HG03039 (cell line): ENCODE results near the gene ARNT2.
"Not testable (repeated sequence)": the region's sequence is repeated elsewhere in the genome, so short reads cannot be mapped to it uniquely, and the experiment has no call there.

ENCODE experiments used
- ATAC-seq: cut with Tn5 transposase; IDR thresholded peaks from one replicate; pipeline ENCODE4 v1.9.1; 2021; ENCODE audit warnings: mild to moderate bottlenecking, moderate library complexity; ENCODE audit not compliant: unreplicated experiment

Gene ARNT2

DNA sequence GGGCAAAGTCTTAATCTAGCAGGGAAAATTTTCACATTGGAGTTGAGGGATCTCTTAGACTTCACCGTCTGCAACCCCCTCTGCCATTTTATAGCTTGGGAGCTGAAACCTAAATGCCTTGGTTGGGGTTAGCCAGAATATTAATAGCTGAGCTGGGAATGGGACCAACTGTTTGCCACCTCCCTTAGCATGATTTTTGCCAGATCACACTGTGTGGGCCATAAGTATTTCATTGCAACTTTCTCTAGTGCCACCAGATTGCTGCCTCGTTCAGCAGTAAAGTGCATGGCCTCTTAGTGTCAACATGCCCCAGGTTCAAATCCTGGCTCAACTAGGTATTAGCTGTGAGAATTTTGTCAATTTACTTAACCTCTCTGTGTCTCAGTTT, 235.0 kb downstream of the ARNT2 start:
- no peak for ATAC-seq

DNA sequence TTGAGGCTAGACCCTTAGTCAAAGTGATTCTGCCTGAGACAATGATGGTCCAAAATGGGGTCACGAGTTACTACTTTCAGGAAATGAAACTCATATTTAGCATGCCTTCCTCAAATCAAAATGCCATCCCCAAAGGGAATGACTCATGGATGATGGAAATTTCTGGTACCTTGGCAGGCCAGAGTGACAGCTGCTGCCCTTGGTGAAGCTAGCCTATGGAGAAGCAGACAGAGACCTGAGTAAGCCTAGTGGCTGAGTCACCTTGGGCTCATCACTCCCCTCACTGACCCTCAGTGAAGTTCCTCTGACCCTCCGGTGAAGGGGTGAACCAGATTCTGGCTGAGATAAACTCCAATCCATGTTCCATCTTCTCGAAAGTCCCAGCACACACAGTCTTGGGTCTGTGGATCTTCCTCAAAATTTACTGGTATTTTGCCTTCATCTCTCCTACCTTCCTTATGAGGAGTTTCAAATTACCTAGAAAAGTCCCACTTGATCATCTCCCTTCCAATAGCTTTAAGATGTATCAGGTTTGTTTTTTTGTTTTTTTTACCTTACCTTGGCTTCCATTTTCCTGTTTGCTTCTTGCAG, 236.4 kb downstream of the ARNT2 start:
- no peak for ATAC-seq

DNA sequence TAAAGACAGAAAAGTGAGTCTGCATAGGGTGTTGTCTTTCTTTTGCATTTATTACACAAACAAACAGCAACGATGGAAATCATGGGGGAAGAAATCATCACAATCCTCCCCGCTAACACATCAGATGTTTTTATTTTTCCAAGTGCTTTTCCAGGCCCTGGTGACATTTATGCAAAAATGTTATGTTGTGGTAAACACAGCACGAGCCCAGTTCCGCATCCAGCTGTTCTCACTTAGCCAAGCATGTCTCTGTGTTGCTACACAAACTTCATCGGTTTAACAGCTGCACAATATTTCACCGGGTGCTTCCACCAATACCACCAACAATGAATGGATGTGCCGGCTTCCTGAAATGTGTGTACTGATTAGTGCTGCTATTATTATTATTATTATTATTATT, 237.2 kb downstream of the ARNT2 start:
- no peak for ATAC-seq

DNA sequence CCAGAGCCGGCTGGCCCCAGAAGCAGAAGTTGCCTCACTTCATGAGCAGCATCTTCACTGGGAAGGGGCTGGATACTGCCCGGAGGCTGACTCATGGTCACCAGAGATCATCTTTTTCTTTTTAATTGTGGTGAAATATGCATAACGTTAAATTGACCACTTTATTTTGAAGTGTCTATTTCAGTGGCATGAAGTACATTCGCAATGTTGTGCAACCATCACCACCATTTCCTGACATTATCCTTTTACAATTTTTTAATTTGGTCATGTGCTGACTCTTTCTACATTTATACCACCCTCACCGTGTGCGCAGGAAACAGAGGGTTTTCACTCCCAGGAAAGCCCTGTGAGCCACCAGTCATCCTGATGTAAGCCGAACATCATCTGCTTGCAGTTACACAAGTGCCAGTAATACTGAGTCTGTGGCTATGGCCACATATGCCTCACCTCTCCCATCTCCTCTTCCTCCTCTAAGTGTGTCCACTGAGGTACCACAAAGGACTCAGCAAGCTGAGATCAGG, 239.3 kb downstream of the ARNT2 start:
- no peak for ATAC-seq

DNA sequence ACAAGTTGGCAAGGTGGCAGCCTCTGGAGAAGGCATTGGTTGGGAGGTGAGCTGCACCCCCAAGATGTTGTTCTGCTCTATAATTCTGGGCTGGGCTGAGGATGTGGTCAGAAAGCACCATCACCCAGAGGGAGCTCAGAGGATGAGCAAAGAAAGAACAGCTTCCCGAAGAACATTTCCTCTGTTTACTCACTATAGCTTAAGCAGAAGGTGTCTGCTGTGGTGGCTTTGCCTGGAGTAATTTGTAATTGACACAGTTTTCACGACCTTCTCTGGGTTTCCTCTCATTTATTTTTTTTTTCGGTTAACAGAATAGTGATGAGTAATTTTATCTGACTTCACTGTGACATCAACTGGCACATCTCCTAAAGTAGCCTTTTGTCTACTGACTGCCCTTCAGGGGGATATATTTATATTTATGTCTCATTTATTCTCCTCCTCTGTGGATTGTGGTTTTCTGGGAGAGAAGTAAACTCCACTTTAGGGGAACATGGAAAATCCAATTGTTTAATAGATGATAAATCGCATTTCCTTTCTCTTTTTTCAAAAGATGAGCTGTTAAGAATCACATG, 241.4 kb downstream of the ARNT2 start:
- no peak for ATAC-seq

DNA sequence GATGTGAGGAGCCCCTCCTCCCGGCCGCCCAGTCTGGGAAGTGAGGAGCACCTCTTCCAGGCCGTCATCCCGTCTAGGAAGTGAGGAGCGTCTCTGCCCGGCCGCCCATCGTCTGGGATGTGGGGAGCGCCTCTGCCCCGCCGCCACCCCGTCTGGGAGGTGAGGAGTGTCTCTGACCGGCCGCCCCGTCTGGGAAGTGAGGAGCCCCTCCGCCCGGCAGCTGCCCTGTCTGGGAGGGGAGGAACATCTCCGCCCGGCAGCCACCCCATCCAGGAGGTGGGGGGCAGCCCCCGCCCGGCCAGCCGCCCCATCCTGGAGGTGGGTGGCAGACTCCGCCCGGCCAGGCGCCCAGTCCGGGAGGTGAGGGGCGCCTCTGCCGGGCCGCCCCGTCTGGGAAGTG, 243.2 kb downstream of the ARNT2 start:
- ATAC-seq: not testable (repeated sequence)
